ENCODE data around the gene ATF4. TPM values are rescaled to one million over a fixed set of nuclear protein-coding genes. Genes with fewer than 3 reads are reported as not detected.

ATF4 gene
- total RNA-seq, 1 donor from 2014 or later: 177 TPM

DNA sequence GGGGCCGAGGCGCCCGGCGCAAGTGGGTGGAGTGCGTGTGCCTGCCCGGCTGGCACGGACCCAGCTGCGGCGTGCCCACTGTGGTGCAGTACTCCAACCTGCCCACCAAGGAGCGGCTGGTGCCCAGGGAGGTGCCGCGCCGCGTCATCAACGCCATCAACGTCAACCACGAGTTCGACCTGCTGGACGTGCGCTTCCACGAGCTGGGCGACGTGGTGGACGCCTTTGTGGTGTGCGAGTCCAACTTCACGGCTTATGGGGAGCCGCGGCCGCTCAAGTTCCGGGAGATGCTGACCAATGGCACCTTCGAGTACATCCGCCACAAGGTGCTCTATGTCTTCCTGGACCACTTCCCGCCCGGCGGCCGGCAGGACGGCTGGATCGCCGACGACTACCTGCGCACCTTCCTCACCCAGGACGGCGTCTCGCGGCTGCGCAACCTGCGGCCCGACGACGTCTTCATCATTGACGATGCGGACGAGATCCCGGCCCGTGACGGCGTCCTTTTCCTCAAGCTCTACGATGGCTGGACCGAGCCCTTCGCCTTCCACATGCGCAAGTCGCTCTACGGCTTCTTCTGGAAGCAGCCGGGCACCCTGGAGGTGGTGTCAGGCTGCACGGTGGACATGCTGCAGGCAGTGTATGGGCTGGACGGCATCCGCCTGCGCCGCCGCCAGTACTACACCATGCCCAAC, 32.4 kb upstream of the ATF4 start:
- DNase-seq (ENCODE audit: low spot score): no peak
- intact Hi-C loops (cut with DNase I): no loop called here

DNA sequence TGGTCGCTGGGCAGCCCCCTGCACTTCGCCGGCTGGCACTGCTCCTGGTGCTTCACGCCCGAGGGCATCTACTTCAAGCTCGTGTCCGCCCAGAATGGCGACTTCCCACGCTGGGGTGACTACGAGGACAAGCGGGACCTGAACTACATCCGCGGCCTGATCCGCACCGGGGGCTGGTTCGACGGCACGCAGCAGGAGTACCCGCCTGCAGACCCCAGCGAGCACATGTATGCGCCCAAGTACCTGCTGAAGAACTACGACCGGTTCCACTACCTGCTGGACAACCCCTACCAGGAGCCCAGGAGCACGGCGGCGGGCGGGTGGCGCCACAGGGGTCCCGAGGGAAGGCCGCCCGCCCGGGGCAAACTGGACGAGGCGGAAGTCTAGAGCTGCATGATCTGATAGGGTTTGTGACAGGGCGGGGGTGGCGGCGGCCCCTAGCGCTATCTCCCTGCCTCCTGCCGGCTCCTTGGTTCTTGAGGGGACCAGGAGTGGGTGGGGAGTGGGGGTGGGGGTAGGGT, 31.7 kb upstream of the ATF4 start:
- intact Hi-C loops (cut with DNase I): no loop called here

DNA sequence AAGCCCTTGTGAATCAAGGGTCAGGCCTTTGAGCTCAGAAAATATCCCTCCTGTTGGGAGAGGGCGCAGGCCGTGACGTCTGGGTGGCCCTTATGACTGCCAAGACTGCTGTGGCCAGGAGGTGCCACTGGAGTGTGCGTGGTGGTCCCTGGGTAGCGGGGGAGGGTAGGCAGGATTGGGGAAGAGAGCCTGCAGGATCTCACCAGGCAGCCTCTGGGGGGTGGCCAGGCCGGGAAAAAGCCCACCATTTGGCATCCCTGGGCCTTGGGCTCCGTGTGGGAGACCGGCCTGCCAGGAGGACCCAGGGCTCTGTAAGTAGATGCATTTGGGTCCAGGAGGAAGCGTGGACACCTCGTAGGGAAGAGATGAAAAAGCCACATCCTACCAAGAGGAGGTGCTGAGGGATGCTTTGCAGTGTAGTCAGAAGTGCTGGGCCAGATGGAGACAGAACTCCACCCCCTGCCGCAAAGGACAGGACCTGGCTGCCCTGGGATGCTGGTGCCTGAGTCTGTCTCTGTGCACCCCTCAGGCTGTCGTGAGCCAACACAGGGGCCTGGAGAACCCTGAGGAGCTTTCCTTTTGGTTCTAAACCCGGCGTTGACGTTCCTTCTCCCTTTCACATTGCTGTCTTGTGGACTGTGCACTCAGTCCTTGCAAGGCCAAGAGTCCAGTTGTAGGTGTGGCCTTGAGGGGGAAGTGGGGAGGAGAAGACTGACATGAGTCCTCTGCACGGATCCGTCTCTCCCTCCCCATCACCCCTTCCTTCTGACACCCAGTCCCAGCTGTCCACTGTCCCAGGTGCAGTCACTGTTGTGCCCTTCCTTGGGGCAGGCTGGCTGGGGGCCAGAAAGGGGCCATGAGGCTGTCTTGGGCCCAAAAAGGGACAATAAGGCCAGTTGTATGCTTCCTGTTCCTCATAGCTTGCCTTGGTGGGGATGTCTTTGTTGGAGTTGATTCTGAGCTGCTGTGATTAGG, 31.0 kb upstream of the ATF4 start:
- intact Hi-C loops (cut with DNase I): no loop called here
- no peak for DNase-seq (ENCODE audit: low spot score)

More for the DNA sequence above, 31.7 kb upstream of the ATF4 start:
- DNase-seq (ENCODE audit: low spot score): no peak

DNA sequence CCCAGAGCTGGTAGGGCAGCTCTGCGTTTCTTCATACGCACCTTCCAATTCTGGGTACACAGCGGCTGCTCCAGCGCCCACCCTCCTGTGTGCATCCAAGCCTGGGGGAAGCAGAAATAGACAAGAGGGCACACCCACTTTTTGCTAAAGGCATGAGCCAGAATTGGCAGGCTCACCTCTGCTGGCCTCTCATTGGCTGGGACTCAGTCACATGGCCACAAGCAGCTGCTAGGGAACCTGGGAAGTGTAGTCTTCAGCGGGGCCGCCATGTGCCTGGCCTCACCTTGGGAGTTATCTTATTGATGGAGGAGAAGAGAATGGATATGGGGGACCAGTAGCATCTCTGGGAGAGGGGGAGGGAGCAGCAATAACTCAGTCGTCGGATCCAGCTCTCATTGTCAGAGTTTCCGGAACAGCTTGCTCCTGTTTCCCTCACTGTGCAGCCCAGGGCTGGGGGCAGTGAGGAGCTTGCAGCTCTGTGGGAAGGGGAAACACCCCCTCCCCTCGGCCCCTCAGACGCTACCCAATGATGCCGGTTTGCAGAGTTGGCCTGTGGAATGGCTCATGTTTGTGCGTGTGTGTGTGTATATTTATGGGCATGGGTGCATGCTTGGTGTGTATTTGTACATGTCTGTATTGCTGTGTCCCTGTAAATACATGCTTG, 30.1 kb upstream of the ATF4 start:
- intact Hi-C loops (cut with DNase I): no loop called here
- peak; percentile 93 for DNase-seq (ENCODE audit: low spot score)

DNA sequence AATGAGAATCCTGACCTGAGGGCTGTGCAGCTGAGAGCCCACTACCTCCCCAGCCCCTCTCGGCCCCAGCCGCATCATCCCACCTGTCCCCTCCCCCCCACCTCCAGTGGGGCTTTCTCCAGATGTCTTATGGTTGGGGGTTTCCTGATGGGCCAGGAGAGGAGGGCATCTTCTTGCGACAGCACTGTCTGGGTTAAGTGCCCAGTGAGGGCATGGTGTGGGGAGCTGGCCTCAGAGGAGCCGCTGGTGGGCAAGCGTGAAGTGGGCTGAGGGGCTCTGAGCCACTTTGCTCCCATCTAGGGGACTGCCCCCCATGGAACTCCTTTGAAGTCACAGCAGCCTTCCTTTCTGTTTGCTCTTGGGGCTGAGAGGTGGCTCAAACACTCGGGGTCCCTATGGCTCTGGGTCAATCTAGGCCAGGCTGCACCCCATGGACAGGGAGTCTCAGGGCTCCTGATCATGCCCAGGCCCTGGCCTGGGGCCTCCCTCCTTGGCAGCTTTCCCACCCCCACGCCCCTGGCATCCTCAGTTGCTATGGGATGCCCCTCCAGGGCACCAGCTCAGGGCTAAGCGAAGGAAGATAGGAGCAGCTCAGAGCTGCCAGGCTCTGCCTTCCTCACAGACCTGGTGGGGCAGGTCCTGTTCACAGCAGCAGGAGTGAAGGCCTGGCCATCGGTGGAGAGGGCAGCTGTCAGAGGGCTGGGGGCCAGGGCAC, 29.2 kb upstream of the ATF4 start:
- no peak for DNase-seq (ENCODE audit: low spot score)
- intact Hi-C loops (cut with DNase I): no loop called here

DNA sequence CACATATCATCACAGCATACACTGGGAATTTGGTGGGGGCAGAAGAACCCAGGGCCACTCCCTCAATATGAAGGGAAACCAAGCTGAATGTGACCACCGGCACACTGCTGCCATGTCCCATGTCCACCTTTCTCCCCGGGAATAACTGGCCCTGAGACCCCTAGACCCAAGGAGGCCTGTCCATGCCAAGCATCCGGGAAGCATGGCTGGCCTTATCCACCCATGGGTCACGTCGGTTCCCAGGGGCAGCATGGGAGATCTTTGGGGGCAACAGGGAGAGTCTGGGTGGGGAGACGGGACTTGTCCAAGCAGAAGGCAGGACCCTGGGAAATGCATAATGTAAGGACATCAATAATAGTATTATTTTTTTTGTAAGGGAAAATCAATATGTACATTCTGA, 28.7 kb upstream of the ATF4 start:
- DNase-seq (ENCODE audit: low spot score): no peak
- intact Hi-C loops (cut with DNase I): no loop called here

DNA sequence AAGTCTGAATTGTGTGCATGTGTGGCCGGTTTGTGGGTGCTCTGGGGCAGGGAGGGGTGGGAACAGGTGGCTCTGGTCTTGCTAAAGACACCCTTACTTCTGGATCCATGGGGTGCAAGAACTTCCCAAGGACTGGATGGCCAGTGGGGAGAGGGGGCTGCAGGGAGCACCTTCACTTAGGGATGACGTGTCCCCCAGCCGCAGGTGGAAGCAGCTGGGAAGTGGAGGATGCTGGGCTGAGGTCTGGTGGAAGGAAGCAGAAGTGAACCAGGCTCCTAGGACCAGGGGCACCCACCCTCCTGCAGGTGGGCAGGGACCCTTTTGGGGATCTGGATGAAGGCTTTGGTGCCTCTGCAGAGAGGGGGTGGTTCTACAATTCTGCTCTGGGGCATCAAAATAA, 28.2 kb upstream of the ATF4 start:
- intact Hi-C loops (cut with DNase I): no loop called here
- no peak for DNase-seq (ENCODE audit: low spot score)

DNA sequence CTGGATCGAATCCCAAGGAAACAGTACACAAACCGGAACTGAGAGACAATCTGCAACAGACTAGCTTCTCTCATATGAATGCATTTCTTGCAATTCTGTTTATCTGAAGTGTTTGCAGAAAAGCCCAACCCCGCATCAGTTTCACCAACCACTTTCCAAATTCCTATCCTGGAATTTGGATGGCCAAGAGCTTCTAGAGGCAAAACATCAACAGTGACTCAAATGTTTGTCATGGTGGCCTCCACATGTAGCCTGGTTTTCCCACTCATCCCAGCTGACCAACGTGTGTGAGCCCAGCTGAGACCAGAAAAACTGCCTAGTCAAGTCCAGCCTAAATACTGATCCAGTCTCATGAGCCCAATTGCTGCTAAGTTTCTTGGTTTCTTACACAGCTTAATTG, 26.6 kb upstream of the ATF4 start:
- DNase-seq (ENCODE audit: low spot score): no peak
- intact Hi-C loops (cut with DNase I): no loop called here

DNA sequence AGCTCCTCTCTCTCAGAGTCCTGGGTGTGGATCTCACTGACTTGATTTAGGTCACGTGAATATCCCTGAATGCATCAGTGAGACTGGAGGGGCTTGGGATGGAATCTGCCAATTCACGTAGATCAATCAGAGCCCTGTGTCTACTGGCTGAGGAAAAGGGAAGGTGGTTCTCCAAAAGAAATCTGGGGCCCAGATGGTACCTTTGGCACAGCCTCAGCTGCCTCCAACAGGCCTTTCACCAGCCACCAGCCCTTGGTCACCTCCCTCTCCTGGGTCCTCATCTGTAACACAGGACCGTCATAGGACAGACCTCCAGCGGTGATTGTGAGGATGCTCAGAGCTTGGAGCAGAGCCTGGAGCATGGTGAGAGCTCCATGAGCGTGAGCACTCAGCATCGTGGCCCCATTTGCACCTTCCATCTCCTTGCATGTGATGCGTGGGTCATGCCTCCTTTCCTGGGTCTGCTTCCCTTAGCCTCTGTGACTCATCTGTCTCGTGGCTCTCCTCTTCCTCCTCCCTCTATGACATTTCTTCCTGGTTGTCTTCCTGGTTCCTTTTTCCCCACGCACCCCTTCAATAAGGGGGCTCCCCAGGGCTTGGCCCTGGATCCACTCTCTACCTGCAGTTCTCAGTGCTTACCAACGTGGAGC, 25.8 kb upstream of the ATF4 start:
- intact Hi-C loops (cut with DNase I): no loop called here

DNA sequence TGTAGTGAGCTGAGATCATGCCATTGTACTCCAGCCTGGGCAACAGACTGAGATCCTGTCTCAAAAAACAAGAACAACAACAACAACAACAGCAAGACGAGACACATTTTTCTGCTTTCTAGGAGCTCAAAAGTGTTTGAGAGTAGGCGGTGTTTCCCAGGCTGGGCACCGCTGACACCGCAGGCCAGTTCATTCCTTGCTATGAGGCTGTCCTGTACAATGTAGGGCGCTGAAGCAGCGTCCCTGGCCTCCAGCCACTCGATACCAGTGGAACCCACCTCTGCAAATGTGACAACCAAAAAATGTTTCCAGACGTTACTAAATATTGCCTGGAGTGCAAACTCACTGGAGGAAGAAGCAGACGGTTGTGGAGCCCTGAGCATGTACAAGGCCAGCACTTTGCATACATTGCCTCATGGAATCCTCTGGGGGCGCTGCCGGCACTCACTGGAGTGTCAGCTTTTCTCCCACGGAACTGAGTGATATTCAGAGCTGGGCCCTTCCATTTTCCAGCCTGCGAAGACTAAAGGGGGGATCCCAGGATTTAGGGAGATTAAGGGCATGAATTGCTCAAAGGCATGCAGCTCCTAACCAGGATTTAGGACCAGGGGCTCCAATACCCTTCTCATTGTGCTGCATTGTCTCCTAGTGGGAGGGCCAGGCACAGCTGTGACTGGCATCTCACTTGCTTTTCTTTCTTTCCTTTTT, 24.1 kb upstream of the ATF4 start:
- intact Hi-C loops (cut with DNase I): loop anchor here (1.0 kb wide), 1 partner anchor 23 kb away; no protein-coding TSS in a partner anchor
- DNase-seq (ENCODE audit: low spot score): no peak

More for the DNA sequence above, 25.8 kb upstream of the ATF4 start:
- DNase-seq (ENCODE audit: low spot score): no peak

DNA sequence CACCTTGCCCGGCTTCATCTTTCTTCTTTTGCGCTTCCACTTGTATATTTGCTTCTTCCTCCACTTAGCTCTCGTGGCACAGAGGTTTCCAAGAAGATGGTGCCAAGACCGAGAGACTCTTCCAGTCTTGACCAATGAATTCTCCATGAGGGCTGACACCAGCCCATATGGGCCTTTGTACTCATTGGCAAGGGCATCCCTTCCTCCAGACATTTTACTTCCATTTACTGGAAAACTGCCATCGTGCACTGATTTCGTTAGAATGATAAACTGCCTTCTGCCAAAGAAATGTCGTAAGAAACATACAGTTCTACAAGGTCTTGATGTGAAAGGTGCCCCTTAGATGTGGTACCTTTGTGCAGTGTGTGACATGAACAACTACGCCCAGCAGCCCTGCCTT, 22.9 kb upstream of the ATF4 start:
- DNase-seq (ENCODE audit: low spot score): no peak
- intact Hi-C loops (cut with DNase I): no loop called here

DNA sequence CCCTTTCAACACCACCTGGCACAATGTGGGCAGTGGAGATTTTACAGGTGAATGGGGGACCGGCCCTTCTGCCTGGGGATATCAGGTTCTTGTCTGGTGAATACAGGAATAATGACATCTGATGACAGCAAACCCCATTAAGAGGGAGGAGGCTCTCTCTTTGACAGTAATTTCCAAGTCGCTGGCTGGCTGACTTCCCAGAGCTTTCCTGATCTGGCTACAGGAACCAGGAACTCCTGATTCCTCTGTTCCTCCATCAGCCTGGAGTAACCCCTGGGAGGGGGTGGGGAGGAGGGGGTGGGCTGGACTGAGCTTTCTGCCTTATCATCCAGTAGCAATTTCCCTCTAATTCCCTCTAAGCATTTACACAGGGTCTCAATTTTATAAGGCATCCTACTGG, 22.0 kb upstream of the ATF4 start:
- DNase-seq (ENCODE audit: low spot score): no peak
- intact Hi-C loops (cut with DNase I): no loop called here

DNA sequence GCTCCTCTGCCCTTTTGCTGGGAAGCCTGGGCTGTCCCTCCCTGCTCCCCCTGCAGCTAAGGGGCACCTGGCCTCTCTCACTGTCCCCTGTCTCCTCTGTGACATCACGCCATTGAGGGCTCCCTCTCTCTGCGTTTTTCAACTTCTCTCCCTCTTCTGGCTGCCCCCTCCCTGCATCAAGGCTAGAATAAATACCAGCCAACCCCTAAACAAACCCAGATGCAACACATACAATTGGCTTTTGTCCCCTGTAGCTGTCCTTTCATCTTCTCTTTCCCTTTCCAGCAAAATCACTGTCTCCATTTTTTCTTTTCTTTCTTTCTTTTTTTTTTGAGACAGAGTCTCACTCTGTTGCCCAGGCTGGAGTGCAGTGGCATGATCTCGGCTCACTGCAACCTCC, 21.6 kb upstream of the ATF4 start:
- no peak for DNase-seq (ENCODE audit: low spot score)
- intact Hi-C loops (cut with DNase I): no loop called here

DNA sequence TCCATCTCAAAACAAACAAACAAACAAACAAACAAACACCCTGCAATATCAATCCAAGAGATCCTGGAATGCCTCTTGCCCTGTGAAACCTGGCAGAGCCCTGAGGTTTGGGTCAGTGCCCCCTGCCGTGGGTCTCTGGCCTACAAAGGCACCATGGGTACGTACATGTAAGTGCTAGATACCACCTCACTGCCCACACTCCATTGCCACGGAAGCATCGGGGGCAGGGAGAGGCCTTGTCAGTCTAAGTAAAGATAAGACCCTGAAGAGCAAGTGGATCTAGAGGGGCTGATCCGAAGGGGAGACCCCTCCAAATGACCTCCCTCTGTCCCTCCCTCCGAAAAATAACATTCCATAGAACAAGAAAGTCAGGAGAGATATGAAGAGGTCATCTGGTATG, 20.3 kb upstream of the ATF4 start:
- intact Hi-C loops (cut with DNase I): loop anchor here (2.0 kb wide), 1 partner anchor 35 kb away; no protein-coding TSS in a partner anchor
- no peak for DNase-seq (ENCODE audit: low spot score)

DNA sequence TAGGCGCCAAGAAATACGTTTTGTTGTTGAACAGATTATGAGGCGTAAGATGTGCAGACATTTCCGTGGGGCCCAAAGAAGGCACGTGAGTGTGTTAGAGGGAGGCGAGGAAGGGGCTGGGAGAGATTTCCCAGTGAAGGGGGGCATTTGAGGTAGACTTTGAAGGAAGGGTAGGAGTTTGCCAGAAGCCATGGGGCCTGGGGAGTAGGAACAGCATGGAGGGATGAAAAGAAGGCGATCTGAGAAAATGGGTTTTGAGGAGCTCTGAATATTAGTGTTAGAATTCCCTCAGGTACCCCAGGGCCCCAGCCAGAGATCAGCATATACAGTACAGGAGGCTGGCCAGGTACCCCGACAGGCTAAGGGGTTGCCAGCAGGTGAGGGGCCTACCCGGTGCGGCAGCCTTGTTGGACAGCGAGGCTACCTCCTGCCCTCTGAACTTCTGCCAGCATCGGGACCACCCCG, 18.7 kb upstream of the ATF4 start:
- DNase-seq (ENCODE audit: low spot score): no peak
- intact Hi-C loops (cut with DNase I): loop anchor here (1.0 to 2.0 kb wide), 2 partner anchors 19 to 37 kb away; partner anchors contain the start of gene ATF4

DNA sequence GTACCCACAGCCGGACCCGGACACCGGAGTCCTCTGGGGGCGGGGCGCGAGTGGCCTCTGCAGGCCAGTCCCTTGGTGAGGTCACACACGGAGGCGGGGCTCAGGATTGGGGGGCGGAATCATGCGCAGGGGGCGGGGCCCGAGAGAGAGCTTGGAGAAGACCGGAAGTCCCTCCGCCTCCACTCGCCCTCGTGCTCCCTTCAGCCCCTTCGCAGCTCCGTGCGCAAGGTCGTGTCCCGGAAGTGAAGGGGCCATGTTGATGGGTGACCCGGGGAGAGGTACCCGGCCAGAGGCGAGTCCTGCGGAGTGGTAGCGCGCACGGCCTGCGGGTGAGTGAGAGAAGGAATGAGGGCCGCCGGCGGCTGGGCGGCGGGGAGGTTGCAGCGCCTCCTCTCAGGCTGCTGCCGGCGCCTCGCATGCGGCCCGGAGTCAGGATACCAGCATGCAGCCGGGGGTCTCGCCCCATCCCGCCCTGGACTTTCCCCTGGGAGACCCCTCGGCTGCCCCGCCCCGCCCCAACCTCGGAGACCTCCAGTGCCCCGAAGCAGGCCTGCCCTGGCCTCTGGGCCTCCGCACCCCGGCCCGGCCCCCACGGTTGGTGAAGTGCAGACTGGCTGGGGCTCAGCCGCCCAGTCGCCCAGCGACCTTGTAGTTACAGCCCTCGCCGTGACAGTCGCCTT, 18.1 kb upstream of the ATF4 start, which contains the start of gene MIEF1:
Gene MIEF1 (plus strand): TSS at position 182 of the 680 bp plus-strand sequence. CDS start 9,005 bp downstream, outside the sequence.
- DNase-seq (ENCODE audit: low spot score): peak; percentile 99
- intact Hi-C loops (cut with DNase I): loop anchor here (1.0 kb wide), 1 partner anchor 18 kb away; the partner anchor contains the start of gene ATF4

DNA sequence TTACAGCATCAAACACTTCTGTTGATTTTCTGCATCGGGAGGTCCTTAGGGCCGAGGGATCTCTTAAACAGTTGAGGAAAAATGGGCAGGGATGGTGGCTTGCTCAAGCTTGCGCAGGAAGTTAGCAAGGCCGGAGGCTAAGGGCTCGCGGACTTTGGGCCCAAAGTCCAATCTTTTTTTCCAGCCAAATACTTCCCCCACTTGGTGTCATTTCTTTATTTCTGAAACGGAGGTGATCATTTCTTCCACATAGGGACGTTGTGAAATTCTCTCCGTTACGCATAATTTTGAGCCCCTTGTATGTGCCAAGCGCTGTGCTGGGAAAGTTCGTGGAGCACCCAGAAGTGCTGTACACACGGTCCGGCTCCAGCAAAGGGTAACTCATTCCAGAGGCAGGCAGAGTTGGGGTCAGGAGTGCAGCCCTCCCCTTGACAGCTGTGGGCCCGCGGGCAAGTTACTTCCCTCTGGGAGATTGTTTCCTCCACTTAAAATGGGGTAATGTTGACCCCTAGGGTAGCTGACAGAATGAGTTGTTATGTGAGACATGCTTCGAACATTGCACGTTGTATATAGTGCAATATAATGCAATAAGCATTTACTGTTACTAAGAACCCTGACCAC, 17.5 kb upstream of the ATF4 start:
- intact Hi-C loops (cut with DNase I): loop anchor here (1.0 kb wide), 1 partner anchor 17 kb away; the partner anchor contains the start of gene ATF4

More for the DNA sequence above, 17.5 kb upstream of the ATF4 start:
- no peak for DNase-seq (ENCODE audit: low spot score)
